T47D (cell line): ENCODE data around the gene ERV3-1.
"Not testable (repeated sequence)": the region's sequence is repeated elsewhere in the genome, so short reads cannot be mapped to it uniquely, and the experiment has no call there.

Experiments
- DNase-seq, 2 experiments: peaks; one replicate each; pipeline versions ENCODE4 v3.0.0 to v3.0.0-alpha.2; 2011 to 2012; ENCODE audit warnings: low read depth in 1 of 2, low spot score in 1 of 2
- JUND ChIP-seq: IDR thresholded peaks from 2 replicates; pipeline ENCODE4 v1.6.1; 2012; ENCODE audit warnings: low read depth
- in situ Hi-C: cut with HindIII; loops from 2 replicates; pipeline ENCODE4 v1.10.0; 2016; ENCODE audit warnings: low sequenced_read_pairs, low pct_unique_long_range_greater_than_20kb

Gene ERV3-1, protein sequence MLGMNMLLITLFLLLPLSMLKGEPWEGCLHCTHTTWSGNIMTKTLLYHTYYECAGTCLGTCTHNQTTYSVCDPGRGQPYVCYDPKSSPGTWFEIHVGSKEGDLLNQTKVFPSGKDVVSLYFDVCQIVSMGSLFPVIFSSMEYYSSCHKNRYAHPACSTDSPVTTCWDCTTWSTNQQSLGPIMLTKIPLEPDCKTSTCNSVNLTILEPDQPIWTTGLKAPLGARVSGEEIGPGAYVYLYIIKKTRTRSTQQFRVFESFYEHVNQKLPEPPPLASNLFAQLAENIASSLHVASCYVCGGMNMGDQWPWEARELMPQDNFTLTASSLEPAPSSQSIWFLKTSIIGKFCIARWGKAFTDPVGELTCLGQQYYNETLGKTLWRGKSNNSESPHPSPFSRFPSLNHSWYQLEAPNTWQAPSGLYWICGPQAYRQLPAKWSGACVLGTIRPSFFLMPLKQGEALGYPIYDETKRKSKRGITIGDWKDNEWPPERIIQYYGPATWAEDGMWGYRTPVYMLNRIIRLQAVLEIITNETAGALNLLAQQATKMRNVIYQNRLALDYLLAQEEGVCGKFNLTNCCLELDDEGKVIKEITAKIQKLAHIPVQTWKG

DNA sequence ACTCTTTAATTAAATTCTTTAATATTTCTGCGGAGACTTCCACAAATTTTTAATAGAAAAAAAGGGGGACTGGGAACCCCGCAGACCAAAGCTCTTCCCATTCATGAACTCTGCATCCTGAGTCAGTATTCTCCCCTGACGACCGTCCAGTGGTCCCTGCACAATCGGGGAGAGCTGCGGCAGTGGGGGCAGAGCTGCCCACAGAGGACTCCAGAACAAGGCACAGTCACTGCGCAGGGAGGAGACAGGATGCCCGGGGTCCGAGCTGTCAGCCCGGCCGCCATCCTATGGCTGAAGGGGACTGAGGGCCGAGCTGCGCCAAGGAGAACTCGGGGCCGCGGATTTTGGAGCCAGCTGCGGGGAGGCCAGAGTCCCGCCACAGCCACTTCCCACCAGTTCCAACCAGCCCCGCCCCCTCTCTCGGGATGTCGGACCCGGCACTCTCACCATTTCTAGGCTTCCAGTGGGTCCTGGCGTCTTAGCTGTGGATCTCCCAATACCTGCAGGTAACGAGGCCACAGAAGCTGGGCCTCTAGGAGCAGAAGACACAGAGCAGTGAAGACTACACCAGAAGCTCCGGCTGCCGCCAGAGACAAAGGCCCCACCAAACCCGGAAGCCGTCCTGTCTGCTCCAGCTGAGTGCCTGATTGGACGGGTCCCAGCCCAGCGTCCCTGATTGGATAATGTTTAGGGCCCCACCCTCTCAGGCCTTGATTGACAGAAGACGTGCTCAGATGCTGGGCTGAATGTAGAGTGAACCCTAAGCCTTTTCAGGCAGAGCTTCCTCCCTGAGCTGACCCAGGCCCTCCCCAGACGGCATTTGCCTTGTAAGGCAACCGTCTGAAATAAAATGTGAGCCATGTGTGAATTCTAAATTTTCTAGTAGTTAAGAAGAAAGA, at the start of gene ERV3-1:
TSS of gene ERV3-1 (minus strand) at position 594 of the 899 bp plus-strand sequence. CDS start 13,661 bp downstream, outside the sequence.
- DNase-seq: peak; percentile 95 to 99
- no peak for TF ChIP-seq JUND
- in situ Hi-C loops: no loop called here

DNA sequence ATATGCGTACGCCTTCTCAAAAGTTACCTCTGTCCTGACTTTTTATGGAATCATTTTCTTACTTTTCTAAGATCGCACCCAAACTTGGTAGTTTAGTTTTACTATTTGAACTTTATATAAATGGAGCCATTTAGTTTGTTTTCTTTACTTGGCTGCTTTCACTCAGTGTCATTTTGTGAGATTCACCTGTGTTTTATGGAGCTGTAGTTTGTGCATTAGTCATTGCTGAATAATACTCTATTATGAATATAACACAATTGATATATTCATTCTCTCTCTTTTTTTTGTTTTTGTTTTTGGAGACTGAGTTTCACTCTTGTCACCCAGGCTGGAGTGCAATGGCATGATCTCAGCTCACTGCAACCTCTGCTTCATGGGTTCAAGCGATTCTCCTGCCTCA, 49.3 kb upstream of the ERV3-1 start:
- DNase-seq: not testable (repeated sequence)

DNA sequence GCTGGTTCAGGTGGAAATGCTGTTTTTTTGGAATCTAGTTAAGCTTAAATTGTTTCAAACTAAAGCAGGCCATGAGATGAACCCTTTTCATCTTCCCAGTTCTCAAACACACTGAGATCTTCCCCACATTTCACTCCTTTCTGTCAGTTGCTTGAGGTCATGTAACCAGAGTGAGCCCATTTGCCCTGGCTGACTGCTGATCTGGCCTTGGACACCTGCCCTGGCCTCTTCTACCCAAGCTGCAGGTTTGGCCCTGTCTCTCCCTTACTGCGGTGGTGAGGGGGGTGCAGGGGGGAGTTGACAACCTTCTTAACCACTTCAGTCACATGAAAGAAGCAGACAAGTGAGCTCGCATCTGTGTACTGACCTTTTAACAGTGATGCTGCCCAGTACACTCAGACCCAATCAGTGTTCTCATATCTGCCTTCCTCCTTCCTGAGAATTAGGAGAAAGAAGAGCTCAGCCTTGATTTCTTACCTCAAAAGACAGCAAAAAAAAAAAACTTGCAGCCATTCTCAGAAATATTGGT, 48.0 kb upstream of the ERV3-1 start:
- in situ Hi-C loops, DNase-seq: not testable (repeated sequence)

More for the DNA sequence above, 49.3 kb upstream of the ERV3-1 start:
- in situ Hi-C loops: not testable (repeated sequence)

DNA sequence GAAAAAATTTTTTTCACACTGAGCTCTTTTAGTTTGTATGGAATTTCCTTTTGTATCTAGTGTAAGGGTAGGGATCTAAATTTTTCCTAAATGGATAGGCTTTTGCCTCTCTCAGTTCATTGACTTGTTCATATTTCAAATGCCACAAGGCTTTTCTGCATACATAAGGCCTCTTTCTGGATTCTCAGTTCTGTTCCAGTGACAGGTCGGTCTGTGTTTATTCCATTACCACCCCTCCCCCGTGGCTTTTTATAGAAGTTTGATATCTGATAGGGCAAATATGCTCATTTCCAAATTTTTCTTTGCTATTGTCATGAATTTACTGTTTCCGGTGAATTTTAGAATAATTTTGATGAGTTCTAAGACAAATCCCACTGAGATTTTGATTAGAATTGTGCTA, 45.2 kb upstream of the ERV3-1 start:
- in situ Hi-C loops, DNase-seq: not testable (repeated sequence)

DNA sequence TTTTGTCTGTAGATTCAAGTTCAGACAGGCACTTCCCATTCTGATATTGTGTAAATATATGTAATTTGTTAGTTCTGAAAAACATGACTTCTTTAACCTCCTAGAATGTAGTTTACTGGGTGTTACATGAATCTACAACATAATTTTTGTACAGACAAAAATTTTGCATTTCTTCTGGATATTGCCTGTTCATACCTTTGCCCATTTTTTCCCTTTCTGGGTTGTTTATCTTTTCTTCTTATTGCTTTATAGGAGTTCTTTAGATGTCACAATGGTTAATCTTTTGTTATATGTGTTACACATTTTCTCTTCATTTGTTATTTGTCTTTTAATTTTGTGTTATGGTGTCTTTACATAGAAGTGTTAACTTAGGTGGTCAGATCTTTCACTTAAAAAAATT, 44.7 kb upstream of the ERV3-1 start:
- in situ Hi-C loops, DNase-seq: not testable (repeated sequence)

DNA sequence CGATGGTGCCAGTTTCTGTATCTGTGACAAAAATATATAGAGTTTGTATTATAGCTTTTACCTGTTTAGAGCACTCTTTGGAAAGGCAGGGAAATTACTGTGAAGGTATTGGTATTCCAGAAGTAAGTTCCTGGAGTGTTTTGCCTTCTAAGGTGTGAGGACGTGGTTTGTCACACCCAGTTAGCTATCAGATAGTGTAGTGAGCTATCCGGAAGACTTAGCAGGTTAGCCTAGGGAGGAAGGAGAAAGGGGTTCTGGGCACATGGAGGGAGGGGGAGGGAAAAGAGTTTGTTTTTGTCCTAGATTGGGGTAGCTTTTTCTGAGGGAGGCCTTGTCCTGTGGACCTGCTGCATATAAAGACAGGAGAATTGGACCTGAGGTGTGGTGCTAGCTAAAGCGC, 39.8 kb upstream of the ERV3-1 start:
- DNase-seq, in situ Hi-C loops: not testable (repeated sequence)

DNA sequence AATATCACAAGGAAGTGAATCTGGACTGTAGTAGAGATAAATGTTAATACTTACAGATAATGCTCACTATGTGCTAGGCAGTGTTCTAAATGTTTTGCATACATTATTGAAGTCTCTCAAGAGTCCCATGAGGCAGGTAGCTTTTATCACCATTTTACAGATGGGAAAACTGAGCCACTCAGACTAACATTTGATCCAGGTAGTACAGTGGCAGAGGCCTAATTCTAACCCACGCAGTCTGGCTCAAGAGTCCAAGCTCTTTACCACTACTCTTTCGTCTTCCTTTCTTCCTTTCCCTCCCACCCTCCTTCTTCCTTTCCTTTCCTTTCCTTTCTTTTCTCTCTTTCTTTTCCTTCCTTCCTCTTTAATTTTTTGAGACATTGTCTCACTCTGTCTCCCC, 39.1 kb upstream of the ERV3-1 start:
- in situ Hi-C loops, DNase-seq: not testable (repeated sequence)

DNA sequence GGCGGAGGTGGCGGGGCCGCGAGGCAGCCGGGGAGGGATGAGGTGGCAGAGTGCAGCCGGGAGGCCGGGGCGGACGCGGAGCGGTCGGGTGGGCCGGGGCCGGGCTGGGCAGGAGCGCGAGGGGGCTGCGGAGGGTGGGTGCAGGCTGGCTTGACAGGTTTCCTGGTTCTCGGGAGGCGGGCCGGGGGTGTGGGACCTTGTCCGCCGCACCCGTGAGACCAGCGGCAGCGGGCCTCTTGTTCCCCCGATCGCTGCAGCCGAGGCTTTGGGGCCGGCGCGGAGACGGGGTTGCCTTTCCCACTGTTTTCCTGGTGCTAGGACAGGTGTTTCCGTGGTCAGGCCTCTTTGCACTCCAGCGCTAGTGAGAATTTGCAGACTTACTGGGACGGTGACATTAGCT, 32.3 kb upstream of the ERV3-1 start:
- in situ Hi-C loops: not testable (repeated sequence)
- peak in 1 of 2 experiments; percentile 54 for DNase-seq

DNA sequence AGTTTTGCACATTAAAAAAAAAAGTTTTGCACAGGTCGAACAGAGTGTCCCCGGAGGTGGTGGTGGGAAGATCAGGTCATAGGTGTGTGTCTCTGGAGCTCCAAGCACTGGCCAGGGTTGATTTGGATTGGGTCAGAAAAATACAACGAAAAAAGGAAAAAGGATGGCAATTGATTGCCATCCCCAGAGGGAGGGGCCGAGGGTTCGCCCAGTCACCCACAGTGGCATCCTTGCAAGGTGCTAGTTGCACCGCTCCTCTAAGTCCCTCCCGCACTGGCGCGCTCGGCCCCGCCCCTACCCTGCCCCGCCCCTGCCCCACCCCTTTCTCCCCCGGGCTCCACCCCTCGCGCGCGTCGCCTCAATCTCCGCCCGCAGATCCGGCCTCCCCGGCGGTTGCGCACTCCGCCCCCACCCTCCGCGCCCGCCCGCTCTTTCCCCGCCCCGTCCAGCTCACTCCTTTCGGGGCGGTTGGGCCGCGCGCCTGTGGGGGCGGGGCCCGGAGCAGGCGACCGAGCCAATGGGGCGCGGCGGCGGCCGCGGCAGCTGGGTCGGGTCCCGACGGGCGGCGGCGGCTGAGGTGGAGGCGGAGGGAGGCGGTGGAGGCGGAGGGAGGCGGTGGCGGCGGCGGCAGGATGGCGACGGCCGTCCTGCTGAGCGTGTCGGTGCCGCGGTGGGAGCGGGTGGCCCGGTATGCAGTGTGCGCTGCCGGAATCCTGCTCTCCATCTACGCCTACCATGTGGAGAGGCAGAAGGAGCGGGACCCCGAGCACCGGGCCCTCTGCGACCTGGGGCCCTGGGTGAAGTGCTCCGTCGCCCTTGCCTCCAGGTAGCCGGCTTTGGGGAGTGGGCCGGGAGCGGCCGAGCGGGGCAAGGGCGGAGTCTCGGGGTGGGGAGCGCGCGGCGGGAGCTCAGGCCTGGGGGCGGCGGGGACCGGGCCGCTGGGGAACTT, 31.5 kb upstream of the ERV3-1 start:
- no peak for TF ChIP-seq JUND

DNA sequence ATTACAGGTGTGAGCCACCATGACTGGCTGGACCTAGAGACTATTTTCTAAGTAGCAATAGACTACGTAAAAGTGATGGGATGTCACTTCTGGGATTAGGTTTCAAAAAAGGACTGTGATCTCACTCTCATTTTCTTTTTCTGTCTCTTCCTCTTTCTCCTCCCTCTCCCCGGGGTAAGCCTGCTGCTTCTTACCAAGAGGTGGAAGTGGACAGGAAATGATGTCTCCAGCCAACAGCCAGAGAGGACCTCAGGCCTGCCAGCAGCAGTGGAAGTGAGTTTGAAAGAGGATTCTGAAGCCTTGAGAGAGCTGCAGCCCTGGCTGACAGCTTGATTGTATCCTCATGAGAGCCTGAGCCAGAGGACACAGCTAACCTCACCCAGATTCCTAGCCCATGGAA, 30.0 kb upstream of the ERV3-1 start:
- in situ Hi-C loops, DNase-seq: not testable (repeated sequence)

More for the DNA sequence above, 31.5 kb upstream of the ERV3-1 start:
- in situ Hi-C loops: no loop called here
- DNase-seq: peak; percentile 64 to 98

DNA sequence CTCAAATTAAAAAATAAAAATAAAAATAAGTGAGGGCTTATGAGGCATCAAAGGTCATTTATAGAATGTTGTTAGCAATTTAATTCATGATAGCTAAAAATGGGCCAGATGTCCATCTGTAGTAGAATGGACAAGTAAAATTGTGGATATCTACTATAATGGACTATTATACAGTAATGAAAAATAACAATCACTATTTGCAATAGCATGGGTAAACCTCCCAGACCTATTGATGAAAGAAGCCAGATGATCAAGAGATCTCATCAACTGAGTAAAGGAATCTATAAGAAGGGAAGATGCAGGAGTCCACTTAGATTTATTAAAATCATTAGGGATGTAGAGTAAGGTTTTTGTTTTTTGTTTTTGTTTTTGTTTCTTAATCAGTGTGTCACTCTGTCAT, 29.0 kb upstream of the ERV3-1 start:
- in situ Hi-C loops, DNase-seq: not testable (repeated sequence)

DNA sequence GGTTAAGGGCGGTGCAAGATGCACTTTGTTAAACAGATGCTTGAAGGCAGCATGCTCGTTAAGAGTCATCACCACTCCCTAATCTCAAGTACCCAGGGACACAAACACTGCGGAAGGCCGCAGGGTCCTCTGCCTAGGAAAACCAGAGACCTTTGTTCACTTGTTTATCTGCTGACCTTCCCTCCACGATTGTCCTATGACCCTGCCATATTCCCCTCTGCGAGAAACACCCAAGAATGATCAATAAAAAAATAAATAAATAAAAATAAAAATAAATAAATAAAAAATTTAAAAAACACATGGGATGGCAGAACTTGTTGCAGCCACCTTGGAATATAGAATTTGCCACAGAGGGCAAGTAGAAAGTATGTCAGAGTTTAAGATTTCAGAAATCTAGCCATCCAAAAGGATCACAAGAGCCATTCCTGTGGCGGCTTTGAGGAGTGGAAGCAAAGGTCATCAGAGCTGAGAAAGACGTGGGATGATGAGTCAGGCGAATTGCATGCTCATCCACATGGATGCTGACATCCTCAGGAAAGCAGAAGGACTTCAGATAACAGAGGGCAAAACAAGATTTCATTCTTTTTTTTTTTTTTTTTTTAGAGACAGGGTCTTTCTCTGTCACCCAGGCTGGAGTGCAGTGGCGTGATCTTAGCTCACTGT, 27.8 kb upstream of the ERV3-1 start:
- in situ Hi-C loops, DNase-seq: not testable (repeated sequence)

DNA sequence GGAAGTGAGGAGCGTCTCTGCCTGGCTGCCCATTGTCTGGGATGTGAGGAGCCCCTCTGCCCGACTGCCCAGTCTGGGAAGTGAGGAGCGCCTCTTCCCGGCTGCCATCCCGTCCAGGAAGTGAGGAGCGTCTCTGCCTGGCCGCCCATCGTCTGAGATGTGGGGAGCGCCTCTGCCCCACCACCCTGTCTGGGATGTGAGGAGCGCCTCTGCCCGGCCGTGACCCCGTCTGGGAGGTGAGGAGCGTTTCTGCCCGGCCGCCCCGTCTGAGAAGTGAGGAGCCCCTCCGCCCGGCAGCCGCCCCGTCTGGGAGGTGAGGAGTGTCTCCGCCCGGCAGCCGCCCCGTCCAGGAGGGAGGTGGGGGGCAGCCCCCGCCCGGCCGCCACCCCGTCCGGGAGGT, 26.9 kb upstream of the ERV3-1 start:
- DNase-seq, in situ Hi-C loops: not testable (repeated sequence)

DNA sequence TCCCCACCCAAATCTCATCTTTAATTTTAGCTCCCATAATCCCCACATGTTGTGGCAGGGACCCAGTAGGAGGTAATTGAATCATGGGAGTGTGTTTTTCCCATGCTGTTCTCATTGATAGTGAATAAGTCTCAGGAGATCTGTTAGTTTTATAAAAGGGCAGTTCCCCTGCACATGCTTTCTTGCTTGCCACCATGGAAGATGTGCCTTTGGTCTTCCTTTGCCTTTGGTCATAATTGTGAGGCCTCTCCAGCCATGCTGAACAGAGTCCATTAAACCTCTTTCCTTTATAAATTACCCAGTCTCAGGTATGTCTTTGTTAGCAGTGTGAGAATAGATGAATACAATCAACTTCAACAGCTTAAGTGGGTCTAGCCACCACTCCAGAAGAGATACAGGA, 18.5 kb upstream of the ERV3-1 start:
- in situ Hi-C loops, DNase-seq: not testable (repeated sequence)

DNA sequence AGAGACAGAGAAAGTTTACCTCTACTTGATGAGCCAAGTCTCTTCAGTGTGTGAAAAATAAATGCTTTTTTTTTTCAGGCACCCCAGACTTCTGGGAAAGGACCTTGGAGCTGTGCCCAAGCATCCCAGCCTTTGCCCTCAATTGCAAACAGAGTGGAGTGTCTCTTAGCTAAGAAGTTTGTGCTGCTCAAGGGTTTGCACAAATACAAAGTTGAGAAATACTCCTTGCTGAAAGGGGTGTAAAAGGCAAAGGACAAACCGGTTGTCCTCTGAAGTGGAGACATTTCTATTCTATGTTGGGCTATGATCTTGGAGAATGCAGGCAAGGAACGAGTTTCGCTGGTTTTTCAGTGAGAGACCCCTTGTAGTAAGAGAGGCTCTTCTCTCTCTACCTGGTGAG, 14.5 kb upstream of the ERV3-1 start:
- in situ Hi-C loops, DNase-seq: not testable (repeated sequence)

DNA sequence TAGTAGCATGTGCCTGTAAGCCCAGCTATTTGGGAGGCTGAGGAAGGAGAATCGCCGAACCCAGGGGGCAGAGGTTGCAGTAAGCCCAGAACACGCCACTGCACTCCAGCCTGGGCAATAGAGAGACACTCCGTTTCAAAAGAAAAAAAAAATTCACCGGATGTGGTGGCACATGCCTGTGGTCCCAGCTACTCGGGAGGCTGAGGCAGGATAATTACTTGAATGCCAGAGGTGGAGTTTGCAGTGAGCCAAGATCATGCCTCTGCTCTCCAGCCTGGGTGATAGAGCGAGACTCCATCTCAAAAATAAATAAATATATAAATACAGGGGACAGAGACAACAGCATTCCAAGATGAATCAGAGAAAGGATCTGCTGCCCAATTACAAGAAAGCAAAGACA, 3.4 kb upstream of the ERV3-1 start:
- in situ Hi-C loops, DNase-seq: not testable (repeated sequence)
